Measurements from ENCODE around the gene NOL7. TPM values are rescaled to one million over a fixed set of nuclear protein-coding genes. Genes with fewer than 3 reads are reported as not detected.

The NOL7 gene
- total and polyA plus RNA-seq, 2 of the 13 experiments (the other 11 are each of a cell fraction or from before 2014, with no cell fraction given) = 37.8 to 186 TPM

DNA sequence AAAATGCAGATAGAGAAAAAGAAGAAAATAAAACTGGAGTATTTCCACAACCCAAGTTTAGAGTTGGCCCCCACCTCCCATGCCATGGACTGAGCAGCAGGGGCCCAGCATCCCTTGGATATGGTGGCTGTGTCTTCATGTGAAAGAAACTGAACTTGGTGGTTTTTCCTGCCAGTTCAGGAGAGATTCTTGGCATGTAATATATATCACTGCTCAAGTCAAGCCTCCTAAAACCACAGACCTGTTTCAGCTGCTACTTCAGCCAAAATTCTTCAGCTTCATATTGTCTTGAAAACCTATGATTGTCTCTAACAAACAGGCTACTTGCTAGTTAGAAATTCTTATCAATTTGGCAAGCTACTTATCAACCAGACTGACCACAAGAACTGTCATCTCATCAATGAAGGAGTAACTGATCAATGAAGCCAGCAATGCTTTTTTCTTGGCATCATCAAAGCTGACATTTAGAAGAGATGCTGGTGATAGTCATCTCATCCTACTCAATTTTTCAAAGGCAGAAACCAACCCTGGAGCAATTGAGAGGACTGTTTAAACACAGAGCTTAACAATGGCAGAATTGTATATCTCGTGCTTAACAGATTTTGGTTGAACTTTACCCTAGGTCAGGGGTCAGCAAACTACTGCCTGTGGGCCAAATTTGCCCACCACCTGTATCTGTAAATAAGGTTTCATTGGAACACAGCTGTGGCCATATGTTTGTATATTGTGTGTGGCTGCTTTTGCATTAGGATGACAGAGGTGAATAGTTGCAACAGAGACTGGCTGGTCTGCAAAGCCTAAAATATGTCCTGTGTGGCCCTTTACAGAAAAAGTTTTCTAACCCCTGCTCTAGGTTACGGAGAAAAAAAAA, 10.4 kb upstream of the NOL7 start (continued):
- TF ChIP-seq, protein P1, sequence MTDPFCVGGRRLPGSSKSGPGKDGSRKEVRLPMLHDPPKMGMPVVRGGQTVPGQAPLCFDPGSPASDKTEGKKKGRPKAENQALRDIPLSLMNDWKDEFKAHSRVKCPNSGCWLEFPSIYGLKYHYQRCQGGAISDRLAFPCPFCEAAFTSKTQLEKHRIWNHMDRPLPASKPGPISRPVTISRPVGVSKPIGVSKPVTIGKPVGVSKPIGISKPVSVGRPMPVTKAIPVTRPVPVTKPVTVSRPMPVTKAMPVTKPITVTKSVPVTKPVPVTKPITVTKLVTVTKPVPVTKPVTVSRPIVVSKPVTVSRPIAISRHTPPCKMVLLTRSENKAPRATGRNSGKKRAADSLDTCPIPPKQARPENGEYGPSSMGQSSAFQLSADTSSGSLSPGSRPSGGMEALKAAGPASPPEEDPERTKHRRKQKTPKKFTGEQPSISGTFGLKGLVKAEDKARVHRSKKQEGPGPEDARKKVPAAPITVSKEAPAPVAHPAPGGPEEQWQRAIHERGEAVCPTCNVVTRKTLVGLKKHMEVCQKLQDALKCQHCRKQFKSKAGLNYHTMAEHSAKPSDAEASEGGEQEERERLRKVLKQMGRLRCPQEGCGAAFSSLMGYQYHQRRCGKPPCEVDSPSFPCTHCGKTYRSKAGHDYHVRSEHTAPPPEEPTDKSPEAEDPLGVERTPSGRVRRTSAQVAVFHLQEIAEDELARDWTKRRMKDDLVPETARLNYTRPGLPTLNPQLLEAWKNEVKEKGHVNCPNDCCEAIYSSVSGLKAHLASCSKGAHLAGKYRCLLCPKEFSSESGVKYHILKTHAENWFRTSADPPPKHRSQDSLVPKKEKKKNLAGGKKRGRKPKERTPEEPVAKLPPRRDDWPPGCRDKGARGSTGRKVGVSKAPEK (CRISPR knock-in tag; IDR thresholded peaks at IDR 0.05; ENCODE audit: borderline replicate concordance) = 0 out of 2 replicates have a peak, but pooled peaks have one; percentile 17
- no peak for TF ChIP-seq ZNF816 (CRISPR knock-in tag; IDR thresholded peaks at IDR 0.05; ENCODE audit: borderline replicate concordance)
- TF ChIP-seq, protein P2, sequence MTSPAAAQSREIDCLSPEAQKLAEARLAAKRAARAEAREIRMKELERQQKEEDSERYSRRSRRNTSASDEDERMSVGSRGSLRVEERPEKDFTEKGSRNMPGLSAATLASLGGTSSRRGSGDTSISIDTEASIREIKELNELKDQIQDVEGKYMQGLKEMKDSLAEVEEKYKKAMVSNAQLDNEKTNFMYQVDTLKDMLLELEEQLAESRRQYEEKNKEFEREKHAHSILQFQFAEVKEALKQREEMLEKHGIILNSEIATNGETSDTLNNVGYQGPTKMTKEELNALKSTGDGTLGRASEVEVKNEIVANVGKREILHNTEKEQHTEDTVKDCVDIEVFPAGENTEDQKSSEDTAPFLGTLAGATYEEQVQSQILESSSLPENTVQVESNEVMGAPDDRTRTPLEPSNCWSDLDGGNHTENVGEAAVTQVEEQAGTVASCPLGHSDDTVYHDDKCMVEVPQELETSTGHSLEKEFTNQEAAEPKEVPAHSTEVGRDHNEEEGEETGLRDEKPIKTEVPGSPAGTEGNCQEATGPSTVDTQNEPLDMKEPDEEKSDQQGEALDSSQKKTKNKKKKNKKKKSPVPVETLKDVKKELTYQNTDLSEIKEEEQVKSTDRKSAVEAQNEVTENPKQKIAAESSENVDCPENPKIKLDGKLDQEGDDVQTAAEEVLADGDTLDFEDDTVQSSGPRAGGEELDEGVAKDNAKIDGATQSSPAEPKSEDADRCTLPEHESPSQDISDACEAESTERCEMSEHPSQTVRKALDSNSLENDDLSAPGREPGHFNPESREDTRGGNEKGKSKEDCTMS (CRISPR knock-in tag; conservative IDR thresholded peaks at IDR 0.05) = peak; percentile 72; the same call in 1 of the 2 replicates
- peak; percentile 52; the same call in 1 of the 2 replicates for TF ChIP-seq ZNF12 (CRISPR knock-in tag; IDR thresholded peaks at IDR 0.05)
- TF ChIP-seq, protein P3, sequence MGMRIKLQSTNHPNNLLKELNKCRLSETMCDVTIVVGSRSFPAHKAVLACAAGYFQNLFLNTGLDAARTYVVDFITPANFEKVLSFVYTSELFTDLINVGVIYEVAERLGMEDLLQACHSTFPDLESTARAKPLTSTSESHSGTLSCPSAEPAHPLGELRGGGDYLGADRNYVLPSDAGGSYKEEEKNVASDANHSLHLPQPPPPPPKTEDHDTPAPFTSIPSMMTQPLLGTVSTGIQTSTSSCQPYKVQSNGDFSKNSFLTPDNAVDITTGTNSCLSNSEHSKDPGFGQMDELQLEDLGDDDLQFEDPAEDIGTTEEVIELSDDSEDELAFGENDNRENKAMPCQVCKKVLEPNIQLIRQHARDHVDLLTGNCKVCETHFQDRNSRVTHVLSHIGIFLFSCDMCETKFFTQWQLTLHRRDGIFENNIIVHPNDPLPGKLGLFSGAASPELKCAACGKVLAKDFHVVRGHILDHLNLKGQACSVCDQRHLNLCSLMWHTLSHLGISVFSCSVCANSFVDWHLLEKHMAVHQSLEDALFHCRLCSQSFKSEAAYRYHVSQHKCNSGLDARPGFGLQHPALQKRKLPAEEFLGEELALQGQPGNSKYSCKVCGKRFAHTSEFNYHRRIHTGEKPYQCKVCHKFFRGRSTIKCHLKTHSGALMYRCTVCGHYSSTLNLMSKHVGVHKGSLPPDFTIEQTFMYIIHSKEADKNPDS (CRISPR knock-in tag; IDR thresholded peaks at IDR 0.05) = 0 out of 2 replicates have a peak, but pooled peaks have one; percentile 38
- 0 out of 2 replicates have a peak, but pooled peaks have one; percentile 53 for TF ChIP-seq ZIK1 (CRISPR knock-in tag; IDR thresholded peaks at IDR 0.05; ENCODE audit: borderline replicate concordance, low read depth)
- no peak for TF ChIP-seq ZNF30 (CRISPR knock-in tag; IDR thresholded peaks at IDR 0.05)
- TF ChIP-seq, protein P4, sequence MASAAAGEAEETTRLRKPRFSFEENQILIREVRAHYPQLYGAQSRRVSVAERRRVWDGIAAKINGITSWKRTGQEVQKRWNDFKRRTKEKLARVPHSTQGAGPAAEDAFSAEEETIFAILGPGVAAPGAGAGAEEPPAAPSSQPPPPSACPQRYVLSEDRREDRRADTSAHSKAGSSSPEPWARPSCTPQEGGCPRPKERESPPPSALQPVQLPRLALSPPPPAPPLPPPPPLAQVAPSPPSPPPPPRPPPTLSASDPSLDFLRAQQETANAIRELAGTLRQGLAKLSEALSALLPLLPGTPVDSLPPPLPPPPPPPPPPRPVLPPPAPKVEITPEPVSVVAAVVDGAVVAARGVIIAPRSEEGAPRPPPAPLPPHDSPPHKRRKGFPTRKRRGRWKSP (CRISPR knock-in tag; IDR thresholded peaks at IDR 0.05) = peak; percentile 60; the same call in 1 of the 2 replicates
- TF ChIP-seq, protein P5, sequence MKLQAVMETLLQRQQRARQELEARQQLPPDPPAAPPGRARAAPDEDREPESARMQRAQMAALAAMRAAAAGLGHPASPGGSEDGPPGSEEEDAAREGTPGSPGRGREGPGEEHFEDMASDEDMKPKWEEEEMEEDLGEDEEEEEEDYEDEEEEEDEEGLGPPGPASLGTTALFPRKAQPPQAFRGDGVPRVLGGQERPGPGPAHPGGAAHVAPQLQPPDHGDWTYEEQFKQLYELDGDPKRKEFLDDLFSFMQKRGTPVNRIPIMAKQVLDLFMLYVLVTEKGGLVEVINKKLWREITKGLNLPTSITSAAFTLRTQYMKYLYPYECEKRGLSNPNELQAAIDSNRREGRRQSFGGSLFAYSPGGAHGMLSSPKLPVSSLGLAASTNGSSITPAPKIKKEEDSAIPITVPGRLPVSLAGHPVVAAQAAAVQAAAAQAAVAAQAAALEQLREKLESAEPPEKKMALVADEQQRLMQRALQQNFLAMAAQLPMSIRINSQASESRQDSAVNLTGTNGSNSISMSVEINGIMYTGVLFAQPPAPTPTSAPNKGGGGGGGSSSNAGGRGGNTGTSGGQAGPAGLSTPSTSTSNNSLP (IDR thresholded peaks at IDR 0.05; ENCODE audit: low read depth, low read length) = peak; percentile 96
- no peak for TF ChIP-seq ZNF773 (CRISPR knock-in tag; IDR thresholded peaks at IDR 0.05; ENCODE audit: borderline replicate concordance)
- TF ChIP-seq ZNF24 (IDR thresholded peaks at IDR 0.05) = no peak
- TF ChIP-seq, protein P6, sequence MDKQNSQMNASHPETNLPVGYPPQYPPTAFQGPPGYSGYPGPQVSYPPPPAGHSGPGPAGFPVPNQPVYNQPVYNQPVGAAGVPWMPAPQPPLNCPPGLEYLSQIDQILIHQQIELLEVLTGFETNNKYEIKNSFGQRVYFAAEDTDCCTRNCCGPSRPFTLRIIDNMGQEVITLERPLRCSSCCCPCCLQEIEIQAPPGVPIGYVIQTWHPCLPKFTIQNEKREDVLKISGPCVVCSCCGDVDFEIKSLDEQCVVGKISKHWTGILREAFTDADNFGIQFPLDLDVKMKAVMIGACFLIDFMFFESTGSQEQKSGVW (CRISPR knock-in tag; IDR thresholded peaks at IDR 0.05; ENCODE audit: borderline replicate concordance) = no peak
- TF ChIP-seq, protein P7, sequence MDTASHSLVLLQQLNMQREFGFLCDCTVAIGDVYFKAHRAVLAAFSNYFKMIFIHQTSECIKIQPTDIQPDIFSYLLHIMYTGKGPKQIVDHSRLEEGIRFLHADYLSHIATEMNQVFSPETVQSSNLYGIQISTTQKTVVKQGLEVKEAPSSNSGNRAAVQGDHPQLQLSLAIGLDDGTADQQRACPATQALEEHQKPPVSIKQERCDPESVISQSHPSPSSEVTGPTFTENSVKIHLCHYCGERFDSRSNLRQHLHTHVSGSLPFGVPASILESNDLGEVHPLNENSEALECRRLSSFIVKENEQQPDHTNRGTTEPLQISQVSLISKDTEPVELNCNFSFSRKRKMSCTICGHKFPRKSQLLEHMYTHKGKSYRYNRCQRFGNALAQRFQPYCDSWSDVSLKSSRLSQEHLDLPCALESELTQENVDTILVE (CRISPR knock-in tag; IDR thresholded peaks at IDR 0.05) = peak; percentile 31; the same call in 1 of the 2 replicates
